C4-2B (cell line): Measurements from ENCODE around the gene MPEG1.

ENCODE experiments used
- ZFX ChIP-seq: fragments of 450-650 bp; IDR thresholded peaks from 2 replicates; pipeline ENCODE4 v1.6.1; 2017
- TF ChIP-seq, protein P1 (sequence below): fragments of 450-650 bp; conservative IDR thresholded peaks from 2 replicates; pipeline ENCODE4 v1.5.1; 2017; ENCODE audit warnings: mild to moderate bottlenecking

DNA sequence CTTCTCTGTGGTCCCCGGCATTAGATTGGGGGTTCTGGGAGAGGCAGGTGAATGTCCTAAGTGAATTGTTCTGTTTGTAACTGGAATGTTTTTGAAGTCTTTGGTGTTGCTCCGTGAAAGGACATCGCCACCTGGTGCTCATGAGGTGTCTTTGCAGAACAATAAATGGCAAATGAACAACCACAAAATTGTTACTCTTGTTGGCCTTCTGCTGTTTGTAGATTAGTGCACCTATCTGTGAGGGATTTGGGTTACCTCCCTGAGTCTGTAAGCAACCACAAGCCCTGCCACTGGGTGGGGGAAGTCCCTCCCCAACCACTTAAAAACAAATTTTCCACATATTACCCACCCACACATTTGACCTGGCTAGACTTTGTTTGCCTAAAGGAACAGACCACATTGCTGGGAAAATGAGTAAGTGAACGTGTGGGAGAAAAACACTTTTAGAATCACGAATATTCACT lies 4.7 kb downstream of the MPEG1 start:
- TF ChIP-seq, protein P1, sequence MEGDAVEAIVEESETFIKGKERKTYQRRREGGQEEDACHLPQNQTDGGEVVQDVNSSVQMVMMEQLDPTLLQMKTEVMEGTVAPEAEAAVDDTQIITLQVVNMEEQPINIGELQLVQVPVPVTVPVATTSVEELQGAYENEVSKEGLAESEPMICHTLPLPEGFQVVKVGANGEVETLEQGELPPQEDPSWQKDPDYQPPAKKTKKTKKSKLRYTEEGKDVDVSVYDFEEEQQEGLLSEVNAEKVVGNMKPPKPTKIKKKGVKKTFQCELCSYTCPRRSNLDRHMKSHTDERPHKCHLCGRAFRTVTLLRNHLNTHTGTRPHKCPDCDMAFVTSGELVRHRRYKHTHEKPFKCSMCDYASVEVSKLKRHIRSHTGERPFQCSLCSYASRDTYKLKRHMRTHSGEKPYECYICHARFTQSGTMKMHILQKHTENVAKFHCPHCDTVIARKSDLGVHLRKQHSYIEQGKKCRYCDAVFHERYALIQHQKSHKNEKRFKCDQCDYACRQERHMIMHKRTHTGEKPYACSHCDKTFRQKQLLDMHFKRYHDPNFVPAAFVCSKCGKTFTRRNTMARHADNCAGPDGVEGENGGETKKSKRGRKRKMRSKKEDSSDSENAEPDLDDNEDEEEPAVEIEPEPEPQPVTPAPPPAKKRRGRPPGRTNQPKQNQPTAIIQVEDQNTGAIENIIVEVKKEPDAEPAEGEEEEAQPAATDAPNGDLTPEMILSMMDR: peak; percentile 88
- TF ChIP-seq ZFX: no peak
